ENCODE results near the gene CEP44.

CEP44 gene

GRCh38 chr4:174381440-174381800 lies 97.7 kb downstream of the CEP44 start:
- TF ChIP-seq ZNF274 (IDR thresholded peaks at IDR 0.05; ENCODE audit: low read depth, low read length) (no peak), SUZ12 (IDR thresholded peaks at IDR 0.05; ENCODE audit: extremely low read depth, insufficient read depth, insufficient read length) (no peak), YY1 (IDR thresholded peaks at IDR 0.05; ENCODE audit: insufficient read depth, insufficient read length) (no peak)
- H3K4me3 ChIP-seq (ENCODE audit: insufficient read length, low read depth) = no peak overlapping the region
- no peaks in the 10 kb centered on the region; the same call in 1 of the 2 replicates for H3K9me3 ChIP-seq (ENCODE audit: insufficient read depth, low read length)
- H3K4me1 ChIP-seq (ENCODE audit: insufficient read depth, insufficient read length) = no peaks in the 10 kb centered on the region
- no peaks in the 10 kb centered on the region for H3K27me3 ChIP-seq (ENCODE audit: insufficient read depth, insufficient read length)
- no peak for DNase-seq (ENCODE audit: low read depth, low spot score)
- H3K36me3 ChIP-seq (ENCODE audit: insufficient read depth, insufficient read length, low read length) = no peaks in the 10 kb centered on the region
- H3K9ac ChIP-seq (ENCODE audit: insufficient read length, low read depth) = no peak overlapping the region

Data from NT2/D1 (cell line).